Transverse colon (tissue), 4 donors: ENCODE results near the gene C11orf87. TPM values are rescaled to one million over a fixed set of nuclear protein-coding genes. Genes with fewer than 3 reads are reported as not detected.

Experiments used
- DNase-seq: peaks from one replicate; pipeline ENCODE4 v3.0.0-alpha.2; 2019
- H3K27ac ChIP-seq, 4 donors: fragments of 200-600 bp; sonication (generic); 2 replicates each; pipeline ENCODE4 v1.5.1; 2016 to 2018; ENCODE audit warnings: inconsistent platforms in 4 of 4
- H3K27me3 ChIP-seq: fragments of 200-600 bp; sonication (generic); 2 replicates; pipeline ENCODE4 v1.5.1; 2017; ENCODE audit warnings: inconsistent platforms
- H3K36me3 ChIP-seq, 4 donors: fragments of 200-600 bp; sonication (generic); 2 replicates each; pipeline ENCODE4 v1.5.1; 2017 to 2019; ENCODE audit warnings: inconsistent platforms in 4 of 4
- H3K4me1 ChIP-seq, 4 donors: fragments of 200-600 bp; sonication (generic); 2 replicates each; pipeline ENCODE4 v1.5.1; 2017 to 2020; ENCODE audit warnings: inconsistent platforms in 4 of 4
- H3K4me3 ChIP-seq, 4 donors: fragments of 200-600 bp; sonication (generic); 1 replicate in 1 of 4; 2 replicates in 3 of 4; pipeline versions ENCODE4 v1.5.1 to v1.6.1; 2017 to 2019; ENCODE audit warnings: inconsistent platforms in 4 of 4
- H3K9me3 ChIP-seq, 2 donors: fragments of 200-600 bp; sonication (generic); 2 replicates each; pipeline ENCODE4 v1.5.1; 2017 to 2019; ENCODE audit warnings: inconsistent platforms in 2 of 2
- CTCF ChIP-seq, 5 experiments: fragments of 200-600 bp in 3 of 5; fragments of 450-650 bp in 2 of 5; sonication (generic) in 3 of 5; IDR thresholded peaks; 1 replicate in 2 of 5; 2 replicates in 3 of 5; pipeline ENCODE4 v1.5.1; 2016 to 2017; ENCODE audit warnings: antibody characterized with exemption in 5 of 5, inconsistent platforms in 3 of 5, mild to moderate bottlenecking in 2 of 5, moderate library complexity in 1 of 5
- EP300 ChIP-seq: sonication (generic); formaldehyde crosslinking; IDR thresholded peaks from one replicate; pipeline ENCODE4 v1.6.1; 2017; ENCODE audit warnings: antibody characterized with exemption, low read depth
- POLR2A ChIP-seq: fragments of 450-650 bp; IDR thresholded peaks from one replicate; pipeline ENCODE4 v1.6.1; 2016; ENCODE audit warnings: antibody characterized with exemption, mild to moderate bottlenecking, moderate library complexity
- POLR2AphosphoS5 ChIP-seq, 3 donors: sonication (generic); formaldehyde crosslinking; IDR thresholded peaks; one replicate each; pipeline ENCODE4 v1.6.1; 2016; ENCODE audit warnings: antibody characterized with exemption in 3 of 3
- WGBS, 2 donors: methylation state at CpG; one replicate each; pipeline ENCODE4 v1.1.5; 2018; ENCODE audit warnings: low coverage in 1 of 2; 5-methylcytosine and 5-hydroxymethylcytosine counted together
- in situ Hi-C, 4 donors: fragments of 200-750 bp; cut with MboI; loops; one replicate each; pipeline versions ENCODE4 v1.15.0 to v1.15.1; 2017; ENCODE audit warnings: low sequenced_read_pairs in 3 of 4, low pct_ligation_motif_present in 1 of 4, low pct_unique_long_range_greater_than_20kb in 1 of 4
- intact Hi-C: fragments of 100-400 bp; cut with DNase I; formaldehyde crosslinking; loops from one replicate; pipeline ENCODE4 v1.15.1; 2023; ENCODE audit warnings: low total_unique reads
- total RNA-seq, 4 donors: library from RNA; depleted of rRNA; stranded (reverse); fragments of >200 nt; gene quantifications; one replicate each; pipeline ENCODE4 v1.1.0, GENCODE V29; 2016

Gene C11orf87
- total RNA-seq, 4 donors from 2014 or later, result not detected

DNA sequence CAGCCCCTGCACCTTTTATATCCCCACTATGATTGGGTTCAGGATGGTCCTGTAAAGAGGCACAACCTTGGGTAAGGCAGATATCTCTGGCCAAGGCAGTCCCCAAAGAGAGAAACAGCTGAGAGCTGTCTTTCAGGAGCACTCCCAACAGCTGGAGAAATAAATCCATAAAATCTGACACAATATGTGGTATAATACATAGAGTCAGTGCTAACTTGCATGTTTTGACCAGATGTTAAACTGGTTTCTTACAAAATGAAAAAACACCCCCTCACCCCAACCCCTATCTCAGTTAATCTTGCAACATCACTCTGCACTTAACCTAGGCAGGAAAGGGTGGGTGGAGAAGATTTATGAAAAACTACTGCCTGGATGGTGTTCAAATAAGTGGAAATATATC is 44.0 kb upstream of the C11orf87 start:
- no peaks in the 10 kb centered on the region for H3K27me3 ChIP-seq

DNA sequence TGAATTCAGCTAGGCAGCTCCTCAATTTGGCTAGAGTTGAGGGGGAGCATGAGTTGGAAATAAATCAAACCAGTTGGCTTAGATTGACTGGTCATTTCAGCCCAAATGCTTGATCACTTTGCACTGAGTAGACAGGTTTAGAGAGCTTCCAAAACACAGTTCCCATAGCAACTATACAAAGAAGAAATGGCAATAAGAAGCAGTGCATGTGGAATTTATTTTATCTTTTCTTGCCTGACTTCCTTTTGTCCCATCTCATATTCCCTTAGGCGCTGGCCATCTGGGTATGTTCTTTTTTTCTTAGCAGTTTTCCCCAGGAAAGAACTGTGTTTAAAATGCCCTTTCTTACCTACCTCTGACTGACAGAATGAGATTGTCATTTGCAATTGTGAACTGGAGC is 38.7 kb upstream of the C11orf87 start:
- 60 to 73% methylated on average over 1 of the region's 1 CpG for WGBS, 2 donors
- Histone ChIP-seq H3K27ac (no peak overlapping the region), H3K4me3 (no peak overlapping the region), H3K9me3 (no peaks in the 10 kb centered on the region), H3K27me3 (no peaks in the 10 kb centered on the region), H3K4me1 (no peaks in the 10 kb centered on the region), H3K36me3 (no peaks in the 10 kb centered on the region)
- no peak for DNase-seq
- TF ChIP-seq CTCF (IDR thresholded peaks at IDR 0.05) (no peak), EP300 (no peak), POLR2AphosphoS5 (IDR thresholded peaks at IDR 0.05) (no peak), POLR2A (no peak)
- in situ Hi-C loops (no loop called here), intact Hi-C loops (no loop called here)

More for the DNA sequence above, 44.0 kb upstream of the C11orf87 start:
- intact Hi-C loops (no loop called here), in situ Hi-C loops (no loop called here)
- Histone ChIP-seq H3K27ac (no peak overlapping the region), H3K9me3 (no peaks in the 10 kb centered on the region), H3K36me3 (no peaks in the 10 kb centered on the region), H3K4me1 (no peaks in the 10 kb centered on the region), H3K4me3 (no peak overlapping the region)
- TF ChIP-seq CTCF (IDR thresholded peaks at IDR 0.05), result no peak
- no peak for TF ChIP-seq EP300
- no peak for TF ChIP-seq POLR2AphosphoS5 (IDR thresholded peaks at IDR 0.05)
- TF ChIP-seq POLR2A, result no peak
- DNase-seq, result no peak

- TF ChIP-seq POLR2AphosphoS5 (IDR thresholded peaks at IDR 0.05) (no peak), EP300 (no peak), CTCF (IDR thresholded peaks at IDR 0.05) (no peak), POLR2A (no peak)
- no peaks in the 10 kb centered on the region for H3K36me3 ChIP-seq
- in situ Hi-C loops (no loop called here), intact Hi-C loops (no loop called here)
- H3K4me3 ChIP-seq, result no peak overlapping the region
- no peaks in the 10 kb centered on the region for H3K27me3 ChIP-seq
- no peaks in the 10 kb centered on the region for H3K4me1 ChIP-seq
- H3K27ac ChIP-seq, result no peak overlapping the region
- 45% methylated on average over 1 of the region's 1 CpG; no CpG with 5 or more reads in 1 of the 2 donors for WGBS, 2 donors
- DNase-seq, result no peak
- H3K9me3 ChIP-seq, result no peaks in the 10 kb centered on the region
These were observed 37.1 kb upstream of the C11orf87 start for GRCh38 chr11:109384873-109385272.

DNA sequence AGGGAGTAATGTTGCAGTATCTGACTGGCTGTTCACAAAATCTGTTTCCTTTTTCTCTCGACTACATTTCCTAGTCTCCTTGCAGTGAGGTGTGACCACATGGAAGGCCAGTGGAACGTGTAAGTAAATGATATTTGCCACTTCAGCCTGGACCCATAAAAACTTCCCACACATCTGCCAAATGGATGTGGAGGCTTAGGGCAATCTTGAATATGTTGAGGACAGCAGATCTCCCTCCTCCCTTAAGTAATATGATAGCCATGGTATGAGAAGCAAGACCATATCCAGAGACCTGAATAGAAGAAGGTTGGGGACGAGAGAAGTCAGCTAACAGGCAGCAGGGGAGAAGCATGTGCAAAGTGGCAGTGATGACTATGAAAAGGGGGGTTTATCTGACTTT is 33.0 kb upstream of the C11orf87 start:
- Histone ChIP-seq H3K27me3 (no peaks in the 10 kb centered on the region), H3K27ac (no peak overlapping the region), H3K9me3 (no peaks in the 10 kb centered on the region), H3K4me3 (no peak overlapping the region), H3K4me1 (no peaks in the 10 kb centered on the region), H3K36me3 (no peaks in the 10 kb centered on the region)
- TF ChIP-seq POLR2AphosphoS5 (IDR thresholded peaks at IDR 0.05), result no peak
- TF ChIP-seq POLR2A, result no peak
- TF ChIP-seq CTCF (IDR thresholded peaks at IDR 0.05), result no peak
- no peak for TF ChIP-seq EP300
- 14 to 26% methylated on average over 1 to 3 of the region's 3 CpGs for WGBS, 2 donors
- DNase-seq, result no peak
- intact Hi-C loops (no loop called here), in situ Hi-C loops (no loop called here)
